DOHH2 (cell line): ENCODE data around the gene CTSW.

Experiments used
- CTCF ChIP-seq: fragments of 200-600 bp; sonication (generic); IDR thresholded peaks from one replicate; pipeline ENCODE4 v1.5.1; 2014; ENCODE audit warnings: antibody characterized with exemption, mild to moderate bottlenecking, low read depth, low read length; ENCODE audit not compliant: poor library complexity, severe bottlenecking
- EZH2phosphoT487 ChIP-seq: fragments of 200-600 bp; sonication (generic); IDR thresholded peaks from 2 replicates; pipeline ENCODE4 v1.6.1; 2017; ENCODE audit warnings: borderline replicate concordance, mild to moderate bottlenecking, antibody characterized with exemption, low read length, moderate library complexity, mixed read lengths

- no peak for TF ChIP-seq CTCF
- TF ChIP-seq EZH2phosphoT487 = no peak
Measured at GRCh38 chr11:65915101-65915820, 35.6 kb downstream of the CTSW start.
